ENCODE measurements around the gene C16orf89.
"Not testable (repeated sequence)": the region's sequence is repeated elsewhere in the genome, so short reads cannot be mapped to it uniquely, and the experiment has no call there.

The C16orf89 gene

GRCh38 chr16:5084099-5084731 lies 18.5 kb upstream of the C16orf89 start:
- DNase-seq = not testable (repeated sequence)

- not testable (repeated sequence) for DNase-seq
These were observed 17.9 kb upstream of the C16orf89 start for GRCh38 chr16:5083646-5084045.

GRCh38 chr16:5080996-5081395 lies 15.2 kb upstream of the C16orf89 start:
- not testable (repeated sequence) for DNase-seq

GRCh38 chr16:5080461-5080860 lies 14.7 kb upstream of the C16orf89 start:
- not testable (repeated sequence) for DNase-seq

- no peak for DNase-seq
These were observed 12.9 kb upstream of the C16orf89 start for GRCh38 chr16:5078626-5079025.

- no peak for DNase-seq
These were observed 11.5 kb upstream of the C16orf89 start for GRCh38 chr16:5077304-5077703.

- no peak for DNase-seq
These were observed 9.9 kb upstream of the C16orf89 start for GRCh38 chr16:5075637-5076036.

- not testable (repeated sequence) for DNase-seq
These were observed 8.0 kb upstream of the C16orf89 start for GRCh38 chr16:5073771-5074170.

GRCh38 chr16:5073279-5073629 lies 7.5 kb upstream of the C16orf89 start:
- DNase-seq = no peak

GRCh38 chr16:5072334-5073278 lies 6.8 kb upstream of the C16orf89 start:
- DNase-seq = no peak

GRCh38 chr16:5071681-5072333 lies 6.1 kb upstream of the C16orf89 start, which contains the start of gene ALG1:
TSS of gene ALG1 (plus strand) at chr16:5071843. CDS start at chr16:5071850, 7 bp downstream.
- DNase-seq = peak; percentile 91

- DNase-seq = no peak
These were observed 5.6 kb upstream of the C16orf89 start for GRCh38 chr16:5071341-5071680.

GRCh38 chr16:5070431-5071186 lies 4.9 kb upstream of the C16orf89 start:
- DNase-seq = no peak

GRCh38 chr16:5069854-5070253 lies 4.1 kb upstream of the C16orf89 start:
- no peak for DNase-seq

GRCh38 chr16:5069048-5069447 lies 3.3 kb upstream of the C16orf89 start:
- DNase-seq = no peak

GRCh38 chr16:5066511-5066910 lies 755 bp upstream of the C16orf89 start:
- no peak for DNase-seq

- no peak for DNase-seq
These were observed 430 bp downstream of the C16orf89 start for GRCh38 chr16:5065326-5065725.

GRCh38 chr16:5064915-5065314 lies 841 bp downstream of the C16orf89 start:
- no peak for DNase-seq

- no peak for DNase-seq
These were observed 2.7 kb downstream of the C16orf89 start for GRCh38 chr16:5062790-5063765.

GRCh38 chr16:5062051-5062450 lies 3.7 kb downstream of the C16orf89 start:
- no peak for DNase-seq

GRCh38 chr16:5060073-5060641 lies 5.6 kb downstream of the C16orf89 start:
- no peak for DNase-seq
